Esophagus squamous epithelium (tissue), 5 donors: ENCODE measurements around the gene DAPK2. TPM values are rescaled to one million over a fixed set of nuclear protein-coding genes. Genes with fewer than 3 reads are reported as not detected.

Experiments
- DNase-seq: peaks from one replicate; lab custom pipeline; 2025; lab: John Stamatoyannopoulos, UW
- H3K27ac ChIP-seq, 4 donors: fragments of 200-600 bp; sonication (generic); one replicate each; pipeline ENCODE4 v1.5.1; 2016 to 2019; ENCODE audit warnings: mild to moderate bottlenecking in 1 of 4
- H3K27me3 ChIP-seq, 4 donors: fragments of 200-600 bp; sonication (generic); 1 replicate in 3 of 4; 2 replicates in 1 of 4; pipeline versions ENCODE4 v1.5.1 to v1.6.0; 2017 to 2021; ENCODE audit warnings: antibody characterized with exemption in 1 of 4
- H3K36me3 ChIP-seq, 3 donors: fragments of 200-600 bp; sonication (generic); one replicate each; pipeline ENCODE4 v1.5.1; 2016 to 2019
- H3K4me1 ChIP-seq, 3 donors: fragments of 200-600 bp; sonication (generic); one replicate each; pipeline ENCODE4 v1.5.1; 2017 to 2019
- H3K4me3 ChIP-seq, 4 donors: fragments of 200-600 bp; sonication (generic); 1 replicate in 3 of 4; 2 replicates in 1 of 4; pipeline ENCODE4 v1.5.1; 2016 to 2019; ENCODE audit warnings: mild to moderate bottlenecking in 2 of 4, moderate library complexity in 1 of 4
- H3K9me3 ChIP-seq, 3 donors: fragments of 200-600 bp; sonication (generic); one replicate each; pipeline ENCODE4 v1.5.1; 2016 to 2019
- CTCF ChIP-seq, 6 experiments: fragments of 450-650 bp in 4 of 6; fragments of 200-600 bp in 2 of 6; sonication (generic) in 2 of 6; IDR thresholded peaks; one replicate each; pipeline ENCODE4 v1.5.1; 2016 to 2019; ENCODE audit warnings: antibody characterized with exemption in 6 of 6, mild to moderate bottlenecking in 4 of 6, moderate library complexity in 4 of 6
- POLR2A ChIP-seq, 4 donors: fragments of 450-650 bp; IDR thresholded peaks; one replicate each; pipeline ENCODE4 v1.6.1; 2017; ENCODE audit warnings: antibody characterized with exemption in 4 of 4, mild to moderate bottlenecking in 4 of 4, moderate library complexity in 3 of 4
- WGBS, 2 donors: methylation state at CpG; one replicate each; pipeline ENCODE4 v1.1.5; 2018; 5-methylcytosine and 5-hydroxymethylcytosine counted together
- intact Hi-C: fragments of 100-400 bp; cut with DNase I; formaldehyde crosslinking; loops from one replicate; pipeline ENCODE4 v1.15.0; 2022
- total RNA-seq, 4 donors: library from RNA; depleted of rRNA; stranded (reverse); fragments of >200 nt; gene quantifications; one replicate each; pipeline ENCODE4 v1.1.0, GENCODE V29; 2016
- donor health status: DM: yes; HTN: yes; CAD: no.

Gene DAPK2
- total RNA-seq, 4 donors from 2014 or later: 1.9 to 12.9 (median 9.8) TPM

- no peak overlapping the region for H3K4me3 ChIP-seq
- no peaks in the 10 kb centered on the region for H3K9me3 ChIP-seq
- no peak for DNase-seq
- peaks cover 5 to 48% (median 17%) of the 10 kb centered on the region in 3 donors for H3K4me1 ChIP-seq
- intact Hi-C loops: no loop called here
- no peaks in the 10 kb centered on the region for H3K27me3 ChIP-seq
- 80% methylated on average over 1 of the region's 1 CpG; no CpG with 5 or more reads in 1 of the 2 donors for WGBS, 2 donors
- H3K27ac ChIP-seq: no peak overlapping the region
- TF ChIP-seq POLR2A (IDR thresholded peaks at IDR 0.05): no peak
- H3K36me3 ChIP-seq: no peaks in the 10 kb centered on the region
Observed at GRCh38 chr15:63995789-63996188, 50.5 kb downstream of the DAPK2 start.

GRCh38 chr15:63994073-63994600 is 52.1 kb downstream of the DAPK2 start:
- WGBS, 2 donors: 55 to 85% methylated on average over 2 to 4 of the region's 4 CpGs
- Histone ChIP-seq H3K27me3 (no peaks in the 10 kb centered on the region), H3K4me1 (peaks cover 5 to 40% (median 17%) of the 10 kb centered on the region in 3 donors), H3K9me3 (no peaks in the 10 kb centered on the region), H3K36me3 (no peaks in the 10 kb centered on the region), H3K27ac (no peak overlapping the region), H3K4me3 (no peak overlapping the region)
- DNase-seq: no peak
- intact Hi-C loops: no loop called here
- TF ChIP-seq CTCF (IDR thresholded peaks at IDR 0.05) (no peak), POLR2A (IDR thresholded peaks at IDR 0.05) (no peak)

- Histone ChIP-seq H3K4me1 (peaks cover 0 to 24% (median 5%) of the 10 kb centered on the region in 3 donors), H3K27me3 (no peaks in the 10 kb centered on the region), H3K4me3 (no peak overlapping the region), H3K27ac (no peak overlapping the region), H3K9me3 (no peaks in the 10 kb centered on the region), H3K36me3 (no peaks in the 10 kb centered on the region)
- no peak for DNase-seq
- WGBS, 2 donors: 57 to 64% methylated on average over 1 of the region's 1 CpG
- intact Hi-C loops: no loop called here
- TF ChIP-seq POLR2A (IDR thresholded peaks at IDR 0.05) (no peak), CTCF (IDR thresholded peaks at IDR 0.05) (no peak)
Observed at GRCh38 chr15:63992300-63992699, 54.0 kb downstream of the DAPK2 start.

GRCh38 chr15:63991706-63992105 is 54.6 kb downstream of the DAPK2 start:
- no peak for TF ChIP-seq CTCF (IDR thresholded peaks at IDR 0.05)
- TF ChIP-seq POLR2A (IDR thresholded peaks at IDR 0.05): no peak
- Histone ChIP-seq H3K27ac (no peak overlapping the region), H3K36me3 (no peaks in the 10 kb centered on the region), H3K4me3 (no peak overlapping the region), H3K27me3 (no peaks in the 10 kb centered on the region), H3K9me3 (no peaks in the 10 kb centered on the region), H3K4me1 (peaks cover 0 to 18% (median 5%) of the 10 kb centered on the region in 3 donors)
- intact Hi-C loops: no loop called here
- 59 to 88% methylated on average over 2 to 3 of the region's 3 CpGs for WGBS, 2 donors
- no peak for DNase-seq

GRCh38 chr15:63990454-63990853 is 55.8 kb downstream of the DAPK2 start:
- no peak overlapping the region for H3K27ac ChIP-seq
- H3K4me1 ChIP-seq: peaks cover 0 to 16% (median 5%) of the 10 kb centered on the region in 3 donors
- H3K9me3 ChIP-seq: no peaks in the 10 kb centered on the region
- no peaks in the 10 kb centered on the region for H3K27me3 ChIP-seq
- intact Hi-C loops: no loop called here
- 43 to 85% methylated on average over 7 to 8 of the region's 8 CpGs for WGBS, 2 donors
- DNase-seq: no peak
- no peak for TF ChIP-seq POLR2A (IDR thresholded peaks at IDR 0.05)
- no peak for TF ChIP-seq CTCF (IDR thresholded peaks at IDR 0.05)
- no peak overlapping the region for H3K4me3 ChIP-seq
- no peaks in the 10 kb centered on the region for H3K36me3 ChIP-seq
